ENCODE results near the gene C5orf15. TPM values are rescaled to one million over a fixed set of nuclear protein-coding genes. Genes with fewer than 3 reads are reported as not detected.
"Not testable (repeated sequence)": the region's sequence is repeated elsewhere in the genome, so short reads cannot be mapped to it uniquely, and the experiment has no call there.

Gene C5orf15
- total RNA-seq, 4 donors from 2014 or later, result 36.5 to 91.7 (median 45.6) TPM

- H3K27ac ChIP-seq, result no peak overlapping the region
- no peaks in the 10 kb centered on the region for H3K36me3 ChIP-seq
- WGBS, 2 donors (ENCODE audit: low coverage in 1 of 2), result 91 to 100% methylated on average over 1 to 8 of the region's 8 CpGs
- TF ChIP-seq POLR2AphosphoS5 (IDR thresholded peaks at IDR 0.05), result no peak
- TF ChIP-seq CTCF (IDR thresholded peaks at IDR 0.05), result no peak
- no peak for TF ChIP-seq POLR2A (IDR thresholded peaks at IDR 0.05)
- TF ChIP-seq EP300 (IDR thresholded peaks at IDR 0.05; ENCODE audit: low read depth), result no peak
- no peak for DNase-seq
- H3K9me3 ChIP-seq, result no peaks in the 10 kb centered on the region
- H3K4me3 ChIP-seq, result no peak overlapping the region
- in situ Hi-C loops (cut with MboI; ENCODE audit: low pct_ligation_motif_present in 1 of 4, low pct_unique_long_range_greater_than_20kb in 1 of 4, low sequenced_read_pairs in 3 of 4) (no loop called here), intact Hi-C loops (cut with DNase I; ENCODE audit: low total_unique reads) (no loop called here)
- H3K4me1 ChIP-seq, result peaks cover 0 to 3% (median 0%) of the 10 kb centered on the region in 4 donors
- no peaks in the 10 kb centered on the region for H3K27me3 ChIP-seq
These were observed 26.8 kb downstream of the C5orf15 start for GRCh38 chr5:133941456-133942196.

- intact Hi-C loops (cut with DNase I; ENCODE audit: low total_unique reads) (no loop called here), in situ Hi-C loops (cut with MboI; ENCODE audit: low pct_ligation_motif_present in 1 of 4, low pct_unique_long_range_greater_than_20kb in 1 of 4, low sequenced_read_pairs in 3 of 4) (no loop called here)
- Histone ChIP-seq H3K27me3 (no peaks in the 10 kb centered on the region), H3K4me3 (no peak overlapping the region), H3K27ac (no peak overlapping the region), H3K36me3 (no peaks in the 10 kb centered on the region), H3K4me1 (peaks cover 0 to 3% (median 0%) of the 10 kb centered on the region in 4 donors), H3K9me3 (no peaks in the 10 kb centered on the region)
- TF ChIP-seq POLR2AphosphoS5 (IDR thresholded peaks at IDR 0.05) (no peak), EP300 (IDR thresholded peaks at IDR 0.05; ENCODE audit: low read depth) (no peak), CTCF (IDR thresholded peaks at IDR 0.05) (no peak), POLR2A (IDR thresholded peaks at IDR 0.05) (no peak)
- no peak for DNase-seq
- 91% methylated on average over 3 of the region's 3 CpGs; no CpG with 5 or more reads in 1 of the 2 donors for WGBS, 2 donors (ENCODE audit: low coverage in 1 of 2)
These were observed 28.8 kb downstream of the C5orf15 start for GRCh38 chr5:133939668-133940067.

- no peak for TF ChIP-seq POLR2AphosphoS5 (IDR thresholded peaks at IDR 0.05)
- no peak for TF ChIP-seq CTCF (IDR thresholded peaks at IDR 0.05)
- TF ChIP-seq POLR2A (IDR thresholded peaks at IDR 0.05), result no peak
- no peak for TF ChIP-seq EP300 (IDR thresholded peaks at IDR 0.05; ENCODE audit: low read depth)
- H3K9me3 ChIP-seq, result no peaks in the 10 kb centered on the region
- H3K27ac ChIP-seq, result no peak overlapping the region
- intact Hi-C loops (cut with DNase I; ENCODE audit: low total_unique reads) (no loop called here), in situ Hi-C loops (cut with MboI; ENCODE audit: low pct_ligation_motif_present in 1 of 4, low pct_unique_long_range_greater_than_20kb in 1 of 4, low sequenced_read_pairs in 3 of 4) (no loop called here)
- H3K4me3 ChIP-seq, result no peak overlapping the region
- no peak for DNase-seq
- peaks cover 0 to 3% (median 0%) of the 10 kb centered on the region in 4 donors for H3K4me1 ChIP-seq
- WGBS, 2 donors (ENCODE audit: low coverage in 1 of 2), result 57 to 70% methylated on average over 3 of the region's 3 CpGs
- no peaks in the 10 kb centered on the region for H3K27me3 ChIP-seq
- no peaks in the 10 kb centered on the region for H3K36me3 ChIP-seq
These were observed 29.5 kb downstream of the C5orf15 start for GRCh38 chr5:133938929-133939328.

GRCh38 chr5:133938039-133938821 is 30.2 kb downstream of the C5orf15 start:
- Histone ChIP-seq H3K4me1 (peaks cover 0 to 3% (median 0%) of the 10 kb centered on the region in 4 donors), H3K4me3 (no peak overlapping the region), H3K27me3 (no peaks in the 10 kb centered on the region), H3K9me3 (no peaks in the 10 kb centered on the region), H3K27ac (no peak overlapping the region), H3K36me3 (no peaks in the 10 kb centered on the region)
- intact Hi-C loops (cut with DNase I; ENCODE audit: low total_unique reads) (no loop called here), in situ Hi-C loops (cut with MboI; ENCODE audit: low pct_ligation_motif_present in 1 of 4, low pct_unique_long_range_greater_than_20kb in 1 of 4, low sequenced_read_pairs in 3 of 4) (no loop called here)
- DNase-seq, result no peak
- 43 to 60% methylated on average over 3 to 6 of the region's 6 CpGs for WGBS, 2 donors (ENCODE audit: low coverage in 1 of 2)
- TF ChIP-seq CTCF (IDR thresholded peaks at IDR 0.05) (no peak), POLR2AphosphoS5 (IDR thresholded peaks at IDR 0.05) (no peak)

GRCh38 chr5:133937628-133938027 is 30.8 kb downstream of the C5orf15 start:
- H3K27me3 ChIP-seq; H3K27ac ChIP-seq; intact Hi-C loops (cut with DNase I; ENCODE audit: low total_unique reads); DNase-seq; H3K9me3 ChIP-seq; H3K4me3 ChIP-seq; H3K36me3 ChIP-seq; H3K4me1 ChIP-seq; in situ Hi-C loops (cut with MboI; ENCODE audit: low pct_ligation_motif_present in 1 of 4, low pct_unique_long_range_greater_than_20kb in 1 of 4, low sequenced_read_pairs in 3 of 4): not testable (repeated sequence)
- WGBS, 2 donors (ENCODE audit: low coverage in 1 of 2), result 92 to 100% methylated on average over 3 of the region's 3 CpGs

Measured in transverse colon (tissue), 4 donors.